ENCODE data around the gene PACSIN3.
A peak's percentile ranks its signal among the peaks of the same experiment; 100 is the strongest.

Gene PACSIN3

GRCh38 chr11:47171856-47172255 lies 14.4 kb downstream of the PACSIN3 start:
- H3K27me3 Mint-ChIP-seq, result no peaks in the 10 kb centered on the region
- H3K27ac Mint-ChIP-seq, result peak overlapping the region in 1 of 2 donors; percentile 84
- no peak overlapping the region for H3K4me3 Mint-ChIP-seq
- DNase-seq, result no peak
- H3K9me3 Mint-ChIP-seq, result no peaks in the 10 kb centered on the region
- H3K4me1 Mint-ChIP-seq, result peaks cover 47% of the 10 kb centered on the region
- no peak for ATAC-seq

DNA sequence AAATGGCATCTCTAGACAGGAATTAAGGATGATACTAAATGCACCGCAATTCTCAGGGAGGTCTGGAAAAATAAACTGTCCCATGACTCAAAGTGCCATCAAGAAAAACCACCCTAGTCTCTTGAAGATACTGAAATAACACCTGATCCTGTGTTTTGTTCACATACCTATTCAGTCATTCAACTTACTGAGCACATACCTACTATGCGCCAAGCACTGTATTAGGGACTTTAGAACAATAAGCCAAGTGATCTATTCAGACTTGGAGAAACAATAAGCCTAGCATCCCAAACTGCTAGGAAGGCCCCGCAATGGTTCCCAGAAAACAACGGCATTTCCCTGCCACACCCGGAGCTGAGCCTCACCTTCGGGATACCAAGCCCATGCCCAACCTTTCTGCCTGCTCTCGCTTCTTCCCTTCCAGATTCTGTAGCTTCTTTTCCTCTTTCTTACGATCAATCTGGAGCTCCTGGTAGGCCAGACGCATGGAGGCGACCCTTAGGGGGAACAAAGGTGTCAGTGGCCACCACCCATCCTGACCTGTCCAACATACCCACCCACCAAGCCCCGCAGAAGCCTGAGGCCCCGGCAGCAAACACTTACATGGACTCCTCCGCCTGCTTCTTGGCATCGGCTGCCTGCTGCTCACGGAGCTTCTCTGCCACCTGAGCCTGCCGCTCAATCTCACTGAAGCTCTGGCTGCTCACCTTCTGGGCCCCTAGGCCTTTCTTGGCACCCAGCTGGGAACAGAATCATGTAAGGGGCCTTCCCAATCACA lies 15.0 kb downstream of the PACSIN3 start:
- H3K4me1 Mint-ChIP-seq, result peaks cover 47% of the 10 kb centered on the region
- no peaks in the 10 kb centered on the region for H3K9me3 Mint-ChIP-seq
- no peaks in the 10 kb centered on the region for H3K27me3 Mint-ChIP-seq
- H3K27ac Mint-ChIP-seq, result peak overlapping the region in 1 of 2 donors; percentile 84
- DNase-seq, result no peak
- no peak for ATAC-seq
- no peak overlapping the region for H3K4me3 Mint-ChIP-seq

DNA sequence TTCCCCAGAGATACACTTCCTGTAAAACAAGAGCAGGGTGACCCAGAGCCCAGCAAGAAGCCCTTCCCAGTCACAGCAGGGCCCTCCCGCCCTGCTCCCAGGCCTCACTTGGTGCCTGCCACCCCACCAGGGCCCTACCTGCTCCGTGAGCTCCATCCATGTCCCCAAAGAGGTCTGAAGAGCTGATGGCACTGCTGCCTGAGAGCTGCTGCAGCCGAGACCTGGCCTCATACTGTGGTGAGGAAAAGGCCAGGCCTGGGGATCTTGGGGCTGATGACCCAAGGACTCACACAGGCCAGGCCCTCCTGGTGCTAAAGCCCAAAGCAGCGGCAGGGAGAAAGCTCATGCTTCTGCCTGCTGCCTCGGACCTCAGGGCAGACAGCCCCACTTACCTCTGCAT lies 19.9 kb downstream of the PACSIN3 start:
- H3K4me3 Mint-ChIP-seq, result no peak overlapping the region
- H3K27me3 Mint-ChIP-seq, result no peaks in the 10 kb centered on the region
- DNase-seq, result no peak
- no peak for ATAC-seq
- peaks cover 14% of the 10 kb centered on the region for H3K4me1 Mint-ChIP-seq
- peak overlapping the region in 1 of 2 donors; percentile 65 for H3K27ac Mint-ChIP-seq
- H3K9me3 Mint-ChIP-seq, result no peaks in the 10 kb centered on the region

- Mint-ChIP-seq H3K27me3 (no peaks in the 10 kb centered on the region), H3K27ac (peak overlapping the region in 1 of 2 donors; percentile 59)
- ATAC-seq, result no peak
Observed at GRCh38 chr11:47165253-47165840, 20.9 kb downstream of the PACSIN3 start.

DNA sequence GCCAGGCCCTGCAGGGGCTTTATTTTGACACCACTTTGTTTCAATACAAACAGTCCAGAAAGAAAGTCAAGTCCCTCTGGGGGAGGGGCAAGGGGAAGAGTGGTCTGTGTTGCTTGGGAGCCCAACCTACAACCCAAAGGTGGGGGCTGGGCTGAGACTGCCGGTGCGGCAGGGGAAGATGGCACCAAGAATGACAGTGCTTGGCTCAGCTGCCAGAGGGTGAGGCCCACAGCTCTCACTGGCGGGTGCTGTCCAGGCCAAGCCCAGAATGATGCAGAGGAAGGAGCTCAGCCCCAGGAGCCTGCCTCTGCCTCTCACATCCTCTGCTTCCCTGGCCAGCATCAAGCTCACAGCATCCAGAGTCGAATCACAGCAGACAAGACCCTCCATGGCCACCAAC lies 21.9 kb downstream of the PACSIN3 start:
- Mint-ChIP-seq H3K4me1 (peaks cover 7% of the 10 kb centered on the region), H3K27ac (peak overlapping the region in 1 of 2 donors; percentile 63), H3K27me3 (no peaks in the 10 kb centered on the region), H3K9me3 (no peaks in the 10 kb centered on the region), H3K4me3 (no peak overlapping the region)
- no peak for ATAC-seq
- no peak for DNase-seq

More at GRCh38 chr11:47165253-47165840, 20.9 kb downstream of the PACSIN3 start:
- H3K4me3 Mint-ChIP-seq, result no peak overlapping the region
- peaks cover 7% of the 10 kb centered on the region for H3K4me1 Mint-ChIP-seq
- no peak for DNase-seq
- no peaks in the 10 kb centered on the region for H3K9me3 Mint-ChIP-seq

DNA sequence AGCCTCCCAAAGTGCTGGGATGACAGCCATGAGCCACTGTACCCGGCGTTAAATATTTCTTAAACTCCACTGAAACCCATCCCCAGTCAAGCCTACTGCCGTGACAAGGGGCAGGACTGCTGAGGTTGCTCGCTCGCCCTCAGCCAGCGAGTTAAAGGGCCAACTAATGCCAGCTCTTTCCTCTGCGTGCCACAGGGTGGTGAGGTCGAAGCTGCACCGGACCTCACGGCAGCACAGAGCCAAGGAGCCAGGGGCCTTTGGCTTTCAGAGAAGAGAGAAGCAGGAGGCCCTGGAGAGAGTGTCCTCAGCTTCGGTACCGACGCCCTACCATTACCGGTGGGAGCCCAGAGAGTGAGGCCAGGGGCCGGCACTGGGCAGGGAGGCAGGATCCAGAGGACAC lies 22.3 kb downstream of the PACSIN3 start:
- no peak for DNase-seq
- Mint-ChIP-seq H3K27me3 (no peaks in the 10 kb centered on the region), H3K4me3 (no peak overlapping the region), H3K9me3 (no peaks in the 10 kb centered on the region), H3K4me1 (peaks cover 7% of the 10 kb centered on the region), H3K27ac (peak overlapping the region in 1 of 2 donors; percentile 63)
- ATAC-seq, result no peak

GRCh38 chr11:47163193-47163592 lies 23.0 kb downstream of the PACSIN3 start:
- Mint-ChIP-seq H3K9me3 (no peaks in the 10 kb centered on the region), H3K4me1 (peaks cover 11% of the 10 kb centered on the region), H3K27me3 (no peaks in the 10 kb centered on the region), H3K4me3 (no peak overlapping the region), H3K27ac (no peak overlapping the region)
- no peak for DNase-seq
- ATAC-seq, result no peak

GRCh38 chr11:47162426-47162825 lies 23.8 kb downstream of the PACSIN3 start:
- no peak for ATAC-seq
- Mint-ChIP-seq H3K4me3 (no peak overlapping the region), H3K27me3 (no peaks in the 10 kb centered on the region), H3K9me3 (no peaks in the 10 kb centered on the region), H3K4me1 (peaks cover 16% of the 10 kb centered on the region), H3K27ac (peak overlapping the region in 1 of 2 donors; percentile 58)
- DNase-seq, result no peak

- peaks cover 16% of the 10 kb centered on the region for H3K4me1 Mint-ChIP-seq
- H3K27ac Mint-ChIP-seq, result peak overlapping the region in 1 of 2 donors; percentile 59
- DNase-seq, result no peak
- no peak for ATAC-seq
- no peaks in the 10 kb centered on the region for H3K27me3 Mint-ChIP-seq
- no peaks in the 10 kb centered on the region for H3K9me3 Mint-ChIP-seq
- no peak overlapping the region for H3K4me3 Mint-ChIP-seq
Observed at GRCh38 chr11:47161890-47162289, 24.3 kb downstream of the PACSIN3 start.

DNA sequence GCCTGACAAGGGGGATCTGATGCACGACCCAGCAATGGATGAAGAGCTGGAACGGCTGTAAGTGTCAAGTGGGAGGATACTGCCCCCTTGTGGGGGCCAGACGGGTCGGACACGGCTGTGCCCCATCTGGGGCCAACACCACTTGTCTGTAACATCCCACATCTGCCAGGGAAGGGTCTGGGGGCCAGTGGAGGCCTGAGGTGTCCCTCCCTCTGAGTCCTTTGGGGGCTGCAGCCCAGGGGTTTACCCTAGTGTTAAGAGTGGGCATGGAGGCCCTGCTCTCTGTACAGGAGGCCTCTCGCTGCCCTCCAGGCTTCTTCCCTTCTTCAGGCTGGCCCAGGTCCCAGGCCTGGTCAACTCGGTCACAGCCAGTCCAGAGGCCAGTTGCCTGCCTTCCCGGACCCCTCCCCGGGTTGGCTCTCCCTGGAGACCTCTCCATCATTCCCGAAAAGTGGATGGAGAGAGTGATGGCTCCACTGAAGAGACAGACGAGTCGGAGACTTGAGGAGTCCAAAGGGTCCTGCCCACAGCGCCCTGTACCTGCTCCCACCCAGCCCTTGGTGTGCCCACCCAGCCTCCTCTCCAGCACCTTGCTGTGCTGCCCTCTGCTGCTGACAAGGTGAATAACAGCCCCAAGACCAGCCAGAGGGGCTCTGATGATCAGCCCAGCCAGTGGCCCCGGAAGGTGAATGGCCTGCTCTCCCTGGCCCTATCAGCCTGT lies 24.9 kb downstream of the PACSIN3 start:
- Mint-ChIP-seq H3K27ac (peak overlapping the region in 1 of 2 donors; percentile 63), H3K4me3 (no peak overlapping the region), H3K27me3 (no peaks in the 10 kb centered on the region), H3K4me1 (peaks cover 17% of the 10 kb centered on the region), H3K9me3 (no peaks in the 10 kb centered on the region)
- ATAC-seq, result peak; percentile 84
- DNase-seq, result peak; percentile 62 to 64

GRCh38 chr11:47160753-47161133 lies 25.5 kb downstream of the PACSIN3 start:
- ATAC-seq, result peak; percentile 3
- Mint-ChIP-seq H3K27me3 (no peaks in the 10 kb centered on the region), H3K4me1 (peaks cover 23% of the 10 kb centered on the region), H3K27ac (peak overlapping the region in 1 of 2 donors; percentile 54), H3K9me3 (no peaks in the 10 kb centered on the region), H3K4me3 (no peak overlapping the region)
- DNase-seq, result no peak

DNA sequence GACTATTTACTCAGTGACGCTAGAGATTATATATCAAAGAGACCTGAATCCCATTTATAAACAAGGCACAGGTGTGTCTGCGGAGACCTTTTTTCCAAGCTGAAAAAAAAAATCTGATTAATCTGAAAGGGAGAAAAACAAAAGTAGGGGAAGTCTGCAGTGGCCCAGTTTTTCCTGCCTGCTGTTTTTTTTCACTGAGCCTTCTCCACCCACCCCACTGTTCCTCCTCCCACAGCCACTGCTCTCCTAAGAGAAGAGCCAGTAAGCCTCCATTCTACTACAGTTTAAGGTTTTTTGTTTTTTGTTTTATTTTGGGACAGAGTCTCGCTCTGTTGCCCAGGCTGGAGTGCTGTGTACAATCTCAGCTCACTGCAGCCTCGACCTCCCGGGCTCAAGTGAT lies 28.0 kb downstream of the PACSIN3 start:
- DNase-seq (no peak), ATAC-seq (no peak)
- peaks cover 48% of the 10 kb centered on the region for H3K4me1 Mint-ChIP-seq
- H3K4me3 Mint-ChIP-seq, result no peak overlapping the region
- peak overlapping the region in 1 of 2 donors; percentile 10 for H3K27ac Mint-ChIP-seq
- no peaks in the 10 kb centered on the region for H3K9me3 Mint-ChIP-seq
- H3K27me3 Mint-ChIP-seq, result no peaks in the 10 kb centered on the region

GRCh38 chr11:47157805-47158204 lies 28.4 kb downstream of the PACSIN3 start:
- peaks cover 52% of the 10 kb centered on the region for H3K4me1 Mint-ChIP-seq
- no peaks in the 10 kb centered on the region for H3K9me3 Mint-ChIP-seq
- DNase-seq (no peak), ATAC-seq (no peak)
- no peaks in the 10 kb centered on the region for H3K27me3 Mint-ChIP-seq
- peak overlapping the region in 1 of 2 donors; percentile 10 for H3K27ac Mint-ChIP-seq
- no peak overlapping the region for H3K4me3 Mint-ChIP-seq

DNA sequence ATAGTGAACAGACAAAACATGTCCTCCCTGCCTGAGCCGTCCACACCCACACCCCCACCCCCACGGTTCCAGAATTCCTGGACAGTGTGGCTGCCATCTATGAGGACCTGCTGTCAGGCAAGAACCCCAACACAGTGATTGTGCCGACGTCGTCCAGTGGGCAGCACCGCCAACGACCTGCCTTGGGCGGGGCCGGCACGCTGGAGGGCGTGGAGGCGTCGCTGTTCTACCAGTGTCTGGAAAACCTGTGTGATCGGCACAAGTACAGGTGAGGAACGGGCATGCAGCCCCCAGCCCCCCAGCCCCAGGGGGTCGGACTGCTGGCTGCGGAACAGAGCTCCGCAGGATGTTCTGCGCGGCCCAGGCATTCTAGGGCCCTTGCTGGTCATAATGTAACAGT lies 29.3 kb downstream of the PACSIN3 start:
- ATAC-seq, result no peak

GRCh38 chr11:47156333-47156732 lies 29.9 kb downstream of the PACSIN3 start:
- Mint-ChIP-seq H3K4me3 (no peak overlapping the region), H3K9me3 (no peaks in the 10 kb centered on the region), H3K4me1 (peaks cover 52% of the 10 kb centered on the region), H3K27me3 (no peaks in the 10 kb centered on the region), H3K27ac (no peak overlapping the region)
- DNase-seq, result no peak
- ATAC-seq, result no peak

More for the DNA sequence above, 29.3 kb downstream of the PACSIN3 start:
- peaks cover 58% of the 10 kb centered on the region for H3K4me1 Mint-ChIP-seq
- no peak overlapping the region for H3K4me3 Mint-ChIP-seq
- no peaks in the 10 kb centered on the region for H3K27me3 Mint-ChIP-seq
- DNase-seq, result no peak
- H3K9me3 Mint-ChIP-seq, result no peaks in the 10 kb centered on the region
- H3K27ac Mint-ChIP-seq, result peak overlapping the region in 1 of 2 donors; percentile 79

DNA sequence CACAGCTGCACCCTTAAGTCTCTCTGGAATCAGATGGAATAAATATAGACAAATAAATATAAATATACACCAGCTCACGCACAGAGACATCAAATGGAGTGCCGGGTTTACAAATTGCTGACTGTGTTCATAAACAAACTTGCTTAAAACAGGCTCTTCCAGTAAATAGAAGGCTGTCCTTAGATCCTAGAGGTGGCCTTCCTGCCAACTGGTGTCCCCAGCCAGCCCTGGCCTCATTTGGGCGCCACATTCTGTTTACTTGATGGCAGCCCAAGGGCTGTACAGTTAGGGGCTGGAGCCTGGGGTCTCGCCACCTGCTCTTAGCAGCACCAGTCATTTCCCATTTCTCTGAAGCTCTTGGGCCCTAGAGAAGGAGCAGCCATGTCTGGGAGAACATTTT lies 30.4 kb downstream of the PACSIN3 start:
- Mint-ChIP-seq H3K4me3 (no peak overlapping the region), H3K27ac (no peak overlapping the region), H3K4me1 (peaks cover 52% of the 10 kb centered on the region), H3K9me3 (no peaks in the 10 kb centered on the region), H3K27me3 (no peaks in the 10 kb centered on the region)
- DNase-seq (no peak), ATAC-seq (no peak)

Measured in stimulated activated naive CD8-positive, alpha-beta T cell treated with anti-CD3 and anti-CD28 coated beads, Interleukin-15, amount 100 ng/mL, for 72 hours (primary cell).